H1 (cell line): Measurements from ENCODE around the gene SPG7. TPM values are rescaled to one million over a fixed set of nuclear protein-coding genes. Genes with fewer than 3 reads are reported as not detected.

Source experiments
- CREB1 ChIP-seq: IDR thresholded peaks from 2 replicates; pipeline ENCODE4 v1.6.1; 2012; ENCODE audit warnings: inconsistent platforms
- polyA plus RNA-seq, 7 experiments: library from polyadenylated mRNA; depleted of rRNA in 3 of 7; stranded (reverse) in 5 of 7; unstranded in 2 of 7; fragments of >200 nt in 5 of 7; fragments of 200-250 nt in 2 of 7; gene quantifications; 1 replicate in 5 of 7; 2 replicates in 1 of 7; 4 replicates in 1 of 7; pipeline versions ENCODE4 v1.2.1 to v1.2.3, GENCODE V29; 2011 to 2013; ENCODE audit warnings: missing spikeins in 2 of 7, mixed read lengths in 2 of 7
- total RNA-seq: library from RNA; stranded (reverse); fragmentation: NEBNext Ultra II Directional; extraction: Animal tissue kit (Norgen Biotek cat#: 25700); gene quantifications from 2 replicates; pipeline ENCODE4 v1.2.1, GENCODE V29; 2021

SPG7 gene
- total and polyA plus RNA-seq, 2 of the 8 experiments (the other 6 are each of a cell fraction or from before 2014, with no cell fraction given): 72.1 to 113 TPM

GRCh38 chr16:89584768-89585549 lies 76.8 kb downstream of the SPG7 start (continued):
- no peak for TF ChIP-seq CREB1
